GM21360 (cell line): ENCODE data around the gene ARHGAP6.
"Not testable (repeated sequence)": the region's sequence is repeated elsewhere in the genome, so short reads cannot be mapped to it uniquely, and the experiment has no call there.

Experiments
- ATAC-seq: cut with Tn5 transposase; IDR thresholded peaks from one replicate; pipeline ENCODE4 v1.9.1; 2021; ENCODE audit warnings: mild to moderate bottlenecking, moderate library complexity; ENCODE audit not compliant: unreplicated experiment

Gene ARHGAP6

GRCh38 chrX:11129534-11130105, 536.1 kb downstream of the ARHGAP6 start:
- ATAC-seq, result no peak

- no peak for ATAC-seq
Observed at GRCh38 chrX:11125060-11125459, 540.7 kb downstream of the ARHGAP6 start.

DNA sequence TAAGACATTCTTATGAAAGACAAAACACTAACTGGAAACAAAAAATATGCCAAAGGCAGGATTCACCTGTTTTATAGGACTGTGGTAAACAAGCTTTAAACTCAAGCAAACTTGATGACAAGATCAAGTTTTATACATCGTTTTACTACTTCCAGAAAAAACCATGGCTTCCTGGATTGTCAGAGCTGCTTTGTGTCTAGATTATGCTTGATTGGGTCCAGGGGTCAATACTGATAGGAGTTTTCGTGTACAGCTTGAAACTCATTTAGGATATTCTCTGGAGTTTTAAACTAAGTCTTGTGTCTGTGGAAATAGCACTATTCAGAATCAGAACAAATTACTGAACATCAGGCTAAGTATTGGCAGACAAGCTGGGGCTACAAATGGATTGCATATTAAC, 541.6 kb downstream of the ARHGAP6 start:
- no peak for ATAC-seq

DNA sequence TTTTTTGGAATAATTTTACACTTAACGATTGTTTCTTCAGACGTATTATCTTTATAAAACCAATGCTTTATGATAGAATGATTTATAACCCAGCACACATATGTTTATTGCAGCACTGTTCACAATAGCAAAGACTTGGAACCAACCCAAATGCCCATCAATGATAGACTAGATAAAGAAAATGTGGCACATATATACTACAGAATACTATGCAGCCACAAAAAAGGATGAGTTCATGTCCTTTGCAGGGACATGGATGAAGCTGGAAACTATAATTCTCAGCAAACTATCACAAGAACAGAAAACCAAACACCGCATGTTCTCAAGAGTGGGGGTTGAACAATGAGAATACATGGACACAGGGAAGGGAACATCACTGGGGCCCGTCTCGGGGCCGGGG, 542.6 kb downstream of the ARHGAP6 start:
- not testable (repeated sequence) for ATAC-seq

DNA sequence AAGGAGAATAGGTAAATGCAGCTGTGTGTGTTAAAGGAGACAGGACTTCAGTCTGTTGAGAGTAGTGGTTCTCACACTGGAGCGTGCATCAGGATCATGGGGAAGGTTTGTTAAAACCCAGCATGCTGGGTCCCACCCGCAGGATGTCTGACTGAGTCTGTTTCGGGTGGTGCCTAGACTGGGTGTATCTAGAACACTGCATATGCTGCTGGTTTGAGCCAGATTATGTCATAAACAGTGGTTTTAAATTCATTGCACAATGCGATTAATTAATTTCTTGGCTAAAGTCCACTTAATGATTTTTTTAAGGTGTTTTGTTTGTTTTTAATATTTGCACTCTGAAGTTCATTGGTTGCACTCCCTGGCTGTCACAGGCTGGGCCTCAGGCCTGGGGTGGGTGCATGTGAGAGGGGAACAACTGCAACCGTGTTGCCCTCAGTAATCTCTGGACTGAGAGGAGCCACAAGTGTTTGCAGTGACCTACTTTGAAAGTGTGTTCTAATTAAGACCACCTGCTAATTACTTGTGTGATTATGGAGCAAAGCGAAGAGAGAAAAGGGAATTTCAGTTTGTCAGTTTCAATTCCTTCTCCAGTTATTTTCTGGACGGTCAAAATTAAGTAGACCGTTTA, 546.3 kb downstream of the ARHGAP6 start:
- ATAC-seq, result no peak

- no peak for ATAC-seq
Observed at GRCh38 chrX:11117745-11118144, 548.0 kb downstream of the ARHGAP6 start.

DNA sequence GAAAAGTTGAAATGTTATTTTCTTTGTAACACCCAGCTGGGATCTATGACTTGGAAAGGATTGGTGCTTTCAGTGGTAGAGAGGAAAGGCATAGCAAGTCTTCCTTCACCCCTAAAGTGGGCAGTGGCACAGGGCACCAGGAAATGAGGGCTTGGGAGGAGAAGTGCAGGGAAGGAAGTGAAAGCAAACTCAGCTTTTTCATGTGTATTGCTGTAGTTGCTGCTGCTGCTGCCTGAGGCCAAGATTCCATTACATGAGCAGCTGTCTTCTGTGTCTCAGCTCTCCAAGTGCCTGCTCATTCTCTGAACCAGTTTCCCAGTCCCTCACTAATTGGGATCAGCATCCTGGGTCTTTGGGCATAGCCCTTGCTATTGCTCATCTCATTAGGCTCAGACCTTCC, 552.0 kb downstream of the ARHGAP6 start:
- no peak for ATAC-seq

DNA sequence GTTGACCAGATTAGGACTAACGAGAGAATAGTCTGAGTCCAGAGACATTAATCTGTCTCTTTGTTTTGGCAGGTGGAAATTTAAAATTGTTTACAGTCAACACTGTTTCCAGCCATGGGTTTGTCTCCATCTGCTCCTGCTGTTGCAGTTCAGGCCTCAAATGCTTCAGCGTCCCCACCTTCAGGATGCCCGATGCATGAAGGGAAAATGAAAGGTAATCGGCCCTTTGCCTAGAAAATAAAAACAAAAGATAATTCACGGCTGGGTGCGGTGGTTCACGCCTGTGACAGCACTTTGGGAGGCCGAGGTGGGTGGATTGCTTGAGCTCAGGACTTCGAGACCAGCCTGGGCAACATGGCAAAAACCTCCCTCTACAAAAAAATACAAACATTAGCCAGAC, 553.8 kb downstream of the ARHGAP6 start:
- no peak for ATAC-seq

GRCh38 chrX:11111037-11111851, 554.5 kb downstream of the ARHGAP6 start, which contains the start of gene HCCS:
TSS of gene HCCS (plus strand) at chrX:11111332. CDS start at chrX:11112061, 729 bp downstream.
- peak; percentile 89 for ATAC-seq

DNA sequence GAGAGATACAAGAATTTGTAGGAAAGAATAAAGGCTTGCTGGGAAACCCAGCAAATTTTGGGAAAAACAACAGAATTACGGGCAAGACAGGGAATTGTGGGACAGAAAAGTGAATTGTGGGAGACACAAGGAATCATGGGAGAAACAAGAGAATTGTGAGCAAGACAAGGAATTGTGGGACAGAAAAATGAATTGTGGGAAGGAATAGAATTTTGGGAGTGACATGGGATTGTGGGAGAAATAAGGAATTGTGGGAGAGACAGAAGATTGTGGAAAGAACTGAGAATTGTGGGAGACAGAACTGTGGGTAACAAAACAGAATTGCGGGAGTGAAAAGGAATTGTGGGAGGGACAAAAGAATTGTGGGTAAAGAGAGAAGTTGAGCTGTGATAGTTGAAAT, 555.8 kb downstream of the ARHGAP6 start:
- ATAC-seq, result no peak

- no peak for ATAC-seq
Observed at GRCh38 chrX:11108253-11108941, 557.3 kb downstream of the ARHGAP6 start.

- no peak for ATAC-seq
Observed at GRCh38 chrX:11105080-11105479, 560.6 kb downstream of the ARHGAP6 start.

GRCh38 chrX:11103751-11104150, 562.0 kb downstream of the ARHGAP6 start:
- ATAC-seq, result no peak

DNA sequence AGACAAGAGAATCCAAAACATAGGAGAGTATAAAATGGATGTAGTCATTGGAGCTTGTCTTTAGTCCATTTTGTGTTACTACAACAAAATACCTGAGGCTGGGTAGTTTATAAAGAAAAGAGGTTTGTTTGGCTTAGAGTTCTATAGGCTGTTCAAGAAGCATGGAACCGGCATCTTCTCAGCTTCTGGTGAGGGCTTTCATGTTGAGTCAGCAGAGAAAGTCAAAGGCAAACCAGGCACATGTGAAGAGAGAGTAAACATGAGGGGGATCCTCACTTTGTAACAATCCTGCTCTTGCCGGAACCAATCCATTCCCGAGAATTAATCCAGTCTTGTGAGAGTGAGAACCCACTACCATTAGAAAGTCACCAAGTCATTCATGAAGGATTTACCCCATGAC, 562.7 kb downstream of the ARHGAP6 start:
- peak; percentile 69 for ATAC-seq

DNA sequence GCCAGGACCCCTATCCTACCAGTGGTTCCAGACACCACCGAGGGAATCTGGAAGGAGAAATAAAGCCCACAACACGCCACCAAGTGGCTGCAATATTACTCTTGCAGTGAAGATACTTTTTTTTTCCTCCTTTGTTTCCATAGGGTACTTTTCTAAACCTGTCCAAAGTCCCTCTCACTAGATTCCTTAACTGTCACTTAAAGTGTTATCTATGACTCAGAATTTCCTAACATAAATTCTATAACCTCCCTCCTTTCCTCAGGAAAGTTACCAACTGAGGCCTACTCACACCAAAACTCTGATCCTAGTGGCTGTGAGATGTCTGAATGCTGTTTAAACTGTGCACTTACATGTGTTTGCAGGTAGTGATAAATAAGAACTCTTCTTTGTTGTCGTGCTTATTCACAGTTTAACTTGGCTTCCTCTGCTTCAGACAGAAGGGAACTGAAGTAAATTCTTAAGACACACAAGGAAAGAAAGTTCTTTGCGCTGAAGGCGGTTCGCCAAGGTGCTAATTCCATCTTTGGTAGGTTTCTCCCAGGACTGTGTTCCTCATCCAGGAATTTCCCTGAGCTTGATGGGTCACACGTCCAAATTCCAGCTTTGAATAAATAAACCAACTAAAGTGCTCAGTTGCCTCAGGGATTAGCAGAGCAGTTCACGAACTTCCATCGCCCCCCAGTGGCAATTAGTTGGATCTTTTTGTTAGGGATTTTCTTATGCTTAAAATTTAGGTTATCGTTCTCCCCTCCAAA, 565.3 kb downstream of the ARHGAP6 start:
- no peak for ATAC-seq

GRCh38 chrX:11099465-11099864, 566.3 kb downstream of the ARHGAP6 start:
- ATAC-seq, result no peak

- no peak for ATAC-seq
Observed at GRCh38 chrX:11097933-11098332, 567.8 kb downstream of the ARHGAP6 start.

DNA sequence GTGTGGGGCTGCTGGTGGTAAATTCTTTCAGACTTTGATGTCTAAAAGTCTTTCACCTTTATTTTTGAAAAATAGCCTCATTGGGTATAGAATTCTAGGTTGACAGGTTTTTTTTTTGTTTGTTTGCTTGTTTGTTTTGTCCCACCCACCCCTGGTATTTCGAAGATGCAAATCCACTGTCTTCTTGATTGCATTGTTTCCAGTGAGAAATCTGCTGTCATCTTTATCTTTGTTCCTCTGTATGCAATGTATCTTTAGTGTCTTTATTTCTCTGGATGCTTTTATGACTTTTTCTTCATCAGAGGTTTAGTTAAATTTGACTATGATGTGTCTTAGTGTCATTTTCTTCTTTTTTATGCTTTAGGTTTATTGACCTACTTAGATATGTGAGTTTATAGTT, 575.9 kb downstream of the ARHGAP6 start:
- ATAC-seq, result no peak
